Activated CD4-positive, CD25-positive, alpha-beta regulatory T cell (primary cell): ENCODE measurements around the gene METTL13.
A peak's percentile ranks its signal among the peaks of the same experiment; 100 is the strongest.

Source experiments
- DNase-seq, 4 experiments: peaks; one replicate each; lab custom pipeline; 2025; lab: John Stamatoyannopoulos, UW

The METTL13 gene

GRCh38 chr1:171803045-171803444, 21.6 kb downstream of the METTL13 start:
- DNase-seq = no peak

GRCh38 chr1:171803461-171804022, 22.1 kb downstream of the METTL13 start:
- DNase-seq = no peak

- DNase-seq = no peak
Measured at GRCh38 chr1:171805395-171806115, 24.1 kb downstream of the METTL13 start.

- DNase-seq = no peak
Measured at GRCh38 chr1:171807556-171807955, 26.1 kb downstream of the METTL13 start.

GRCh38 chr1:171809834-171810233, 28.4 kb downstream of the METTL13 start:
- DNase-seq = no peak

GRCh38 chr1:171811672-171812071, 30.2 kb downstream of the METTL13 start:
- DNase-seq = no peak

GRCh38 chr1:171814692-171815091, 33.2 kb downstream of the METTL13 start:
- DNase-seq = no peak

- no peak for DNase-seq
Measured at GRCh38 chr1:171816300-171816901, 34.9 kb downstream of the METTL13 start.

GRCh38 chr1:171817511-171818265, 36.2 kb downstream of the METTL13 start:
- peak in 1 of 4 experiments; percentile 16 for DNase-seq

GRCh38 chr1:171819946-171820345, 38.5 kb downstream of the METTL13 start:
- no peak for DNase-seq

GRCh38 chr1:171826973-171827372, 45.5 kb downstream of the METTL13 start:
- DNase-seq = no peak

GRCh38 chr1:171828794-171829193, 47.3 kb downstream of the METTL13 start:
- DNase-seq = no peak

GRCh38 chr1:171833091-171833825, 51.8 kb downstream of the METTL13 start:
- no peak for DNase-seq

GRCh38 chr1:171834821-171835220, 53.4 kb downstream of the METTL13 start:
- DNase-seq = no peak

- no peak for DNase-seq
Measured at GRCh38 chr1:171835891-171836290, 54.4 kb downstream of the METTL13 start.

- DNase-seq = peak; percentile 41 to 60 (median 51)
Measured at GRCh38 chr1:171841050-171841910, 59.8 kb downstream of the METTL13 start, which contains the start of gene DNM3. TSS of gene DNM3 (plus strand) at chr1:171841498. CDS start at chr1:171841657, 159 bp downstream.

- peak in 1 of 4 experiments; percentile 4 for DNase-seq
Measured at GRCh38 chr1:171841931-171842761, 60.7 kb downstream of the METTL13 start.

GRCh38 chr1:171844381-171844780, 62.9 kb downstream of the METTL13 start:
- no peak for DNase-seq

- DNase-seq = no peak
Measured at GRCh38 chr1:171845998-171846397, 64.5 kb downstream of the METTL13 start.
